Activated T-helper 2 cell treated with anti-CD3 and anti-CD28 coated beads, Interferon-gamma antibody, Interleukin-2, Interleukin-4, amounts not matched to agents 10 μg/mL and 5 μg/mL and 100 μg/mL, durations not matched to agents 14 hours and 24 hours and 36 hours (primary cell): Measurements from ENCODE around the gene E2F8. TPM values are rescaled to one million over a fixed set of nuclear protein-coding genes. Genes with fewer than 3 reads are reported as not detected.
"Not testable (repeated sequence)": the region's sequence is repeated elsewhere in the genome, so short reads cannot be mapped to it uniquely, and the experiment has no call there.

Source experiments
- DNase-seq: peaks from one replicate; pipeline ENCODE4 v3.0.0; 2021; ENCODE audit warnings: low spot score
- H3K27ac Mint-ChIP-seq: one replicate; pipeline ENCODE4 v1.8.0; 2021; ENCODE audit warnings: mixed read lengths
- H3K27me3 Mint-ChIP-seq: one replicate; pipeline ENCODE4 v1.8.0; 2021; ENCODE audit warnings: low read depth, mixed read lengths
- H3K36me3 Mint-ChIP-seq: one replicate; pipeline ENCODE4 v1.8.0; 2021; ENCODE audit warnings: low read depth, mixed read lengths
- H3K4me1 Mint-ChIP-seq: one replicate; pipeline ENCODE4 v1.8.0; 2021; ENCODE audit warnings: low read depth, mixed read lengths
- H3K4me3 Mint-ChIP-seq: one replicate; pipeline ENCODE4 v1.8.0; 2021; ENCODE audit warnings: low read depth, mild to moderate bottlenecking, moderate library complexity, mixed read lengths
- H3K9me3 Mint-ChIP-seq: one replicate; pipeline ENCODE4 v1.8.0; 2021; ENCODE audit warnings: mixed read lengths
- intact Hi-C: fragments of 100-400 bp; cut with micrococcal nuclease; formaldehyde crosslinking; loops from one replicate; pipeline ENCODE4 v1.15.1; 2023
- total RNA-seq: library from RNA; stranded (reverse); gene quantifications from 2 replicates; pipeline ENCODE4 v1.2.3, GENCODE V29; 2022

E2F8 gene
- 24.0 TPM in 2 replicates for total RNA-seq

- peaks cover 39% of the 10 kb centered on the region for H3K36me3 Mint-ChIP-seq
- peaks cover 5% of the 10 kb centered on the region for H3K27me3 Mint-ChIP-seq
- peaks cover 38% of the 10 kb centered on the region for H3K4me1 Mint-ChIP-seq
- DNase-seq: peak; percentile 93
- H3K4me3 Mint-ChIP-seq: peak within 1 kb of the TSS; percentile 94
- peak within 1 kb of the TSS; percentile 73 for H3K27ac Mint-ChIP-seq
- intact Hi-C loops: loop anchor here (2.0 to 5.0 kb wide), 3 partner anchors 124 to 472 kb away; partner anchors contain the start of genes NAV2 and ZDHHC13
- H3K9me3 Mint-ChIP-seq: no peaks in the 10 kb centered on the region
Measured at GRCh38 chr11:19240420-19241259, at the start of gene E2F8. Gene E2F8, minus strand, starts transcription at chr11:19240945. Its CDS starts 824 bp downstream, at chr11:19240121.

DNA sequence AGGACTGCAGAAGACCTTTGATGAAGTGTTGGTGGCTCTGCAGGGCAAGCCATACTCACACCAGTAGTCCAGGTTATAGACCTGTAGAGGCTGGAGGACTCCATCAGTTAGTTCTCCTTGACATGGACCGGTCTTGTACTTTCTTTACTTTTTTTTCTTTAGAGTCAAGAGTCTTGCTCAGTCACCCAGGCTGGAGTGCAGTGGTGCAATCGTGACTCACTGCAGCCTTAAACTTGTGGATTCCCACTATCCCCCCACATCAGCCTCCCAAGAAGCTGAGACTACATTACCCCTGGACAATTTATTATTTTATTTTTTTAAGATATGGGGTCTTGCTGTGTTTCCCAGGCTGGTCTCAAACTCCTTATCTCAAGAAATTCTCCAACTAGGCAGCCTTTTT is 49.6 kb upstream of the E2F8 start:
- no peak overlapping the region for H3K4me3 Mint-ChIP-seq
- no peaks in the 10 kb centered on the region for H3K36me3 Mint-ChIP-seq
- no peak for DNase-seq
- H3K27me3 Mint-ChIP-seq: peaks cover 13% of the 10 kb centered on the region
- H3K4me1 Mint-ChIP-seq: no peaks in the 10 kb centered on the region
- intact Hi-C loops: no loop called here
- no peak overlapping the region for H3K27ac Mint-ChIP-seq
- H3K9me3 Mint-ChIP-seq: no peaks in the 10 kb centered on the region

- Mint-ChIP-seq H3K27me3 (peaks cover 4% of the 10 kb centered on the region), H3K36me3 (no peaks in the 10 kb centered on the region), H3K4me3 (no peak overlapping the region), H3K4me1 (peaks cover 2% of the 10 kb centered on the region), H3K9me3 (no peaks in the 10 kb centered on the region), H3K27ac (no peak overlapping the region)
- DNase-seq: no peak
- intact Hi-C loops: no loop called here
Measured at GRCh38 chr11:19288256-19288655, 47.5 kb upstream of the E2F8 start.

GRCh38 chr11:19286411-19286810 is 45.7 kb upstream of the E2F8 start:
- intact Hi-C loops: no loop called here
- Mint-ChIP-seq H3K27ac (no peak overlapping the region), H3K9me3 (no peaks in the 10 kb centered on the region), H3K4me3 (no peak overlapping the region), H3K4me1 (peaks cover 2% of the 10 kb centered on the region), H3K27me3 (peaks cover 4% of the 10 kb centered on the region), H3K36me3 (no peaks in the 10 kb centered on the region)
- DNase-seq: no peak

DNA sequence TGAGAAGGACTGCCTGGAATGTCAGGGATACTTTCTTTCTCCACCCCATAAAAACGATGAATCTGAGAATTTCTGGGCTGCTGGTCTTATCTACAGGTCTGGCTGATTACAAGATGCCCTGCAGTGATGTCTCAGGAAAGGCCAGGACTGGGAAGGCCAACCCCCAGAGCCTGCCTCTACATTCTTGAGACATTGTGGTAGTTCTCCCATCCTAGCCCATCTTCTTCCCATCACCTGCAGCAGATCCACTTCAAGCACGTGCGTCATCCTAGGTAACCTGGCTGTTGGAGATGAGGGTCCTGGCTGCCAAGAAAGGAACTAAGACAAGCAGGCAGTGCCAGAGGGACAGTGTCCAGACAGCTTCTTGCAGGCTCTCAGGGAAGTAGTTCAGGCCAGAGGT is 44.1 kb upstream of the E2F8 start:
- Mint-ChIP-seq H3K4me3 (no peak overlapping the region), H3K36me3 (no peaks in the 10 kb centered on the region), H3K4me1 (peaks cover 2% of the 10 kb centered on the region), H3K27ac (no peak overlapping the region), H3K9me3 (no peaks in the 10 kb centered on the region), H3K27me3 (peaks cover 9% of the 10 kb centered on the region)
- intact Hi-C loops: no loop called here
- DNase-seq: no peak

DNA sequence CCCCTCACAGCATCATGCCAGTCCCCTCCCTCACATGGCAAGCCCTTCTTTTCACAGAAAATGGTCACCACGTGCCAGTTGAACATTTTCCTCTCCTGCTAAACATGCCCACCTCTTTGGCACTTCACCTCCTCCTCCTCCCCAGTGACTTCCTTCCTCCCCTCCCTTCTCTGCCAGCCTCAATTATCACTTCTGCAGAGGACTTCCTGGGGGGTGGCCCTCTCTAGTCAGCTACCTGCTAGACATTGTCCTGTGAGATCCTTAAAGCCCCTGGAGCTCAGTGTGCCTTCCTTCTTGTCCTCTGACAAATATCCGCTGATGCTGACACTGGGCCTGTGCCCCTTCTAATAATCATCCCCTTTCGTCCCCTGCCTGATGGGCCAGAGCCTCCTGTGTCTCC is 43.2 kb upstream of the E2F8 start:
- H3K27me3 Mint-ChIP-seq: peaks cover 5% of the 10 kb centered on the region
- H3K4me3 Mint-ChIP-seq: no peak overlapping the region
- H3K27ac Mint-ChIP-seq: no peak overlapping the region
- H3K9me3 Mint-ChIP-seq: no peaks in the 10 kb centered on the region
- H3K4me1 Mint-ChIP-seq: peaks cover 2% of the 10 kb centered on the region
- no peak for DNase-seq
- no peaks in the 10 kb centered on the region for H3K36me3 Mint-ChIP-seq
- intact Hi-C loops: no loop called here

DNA sequence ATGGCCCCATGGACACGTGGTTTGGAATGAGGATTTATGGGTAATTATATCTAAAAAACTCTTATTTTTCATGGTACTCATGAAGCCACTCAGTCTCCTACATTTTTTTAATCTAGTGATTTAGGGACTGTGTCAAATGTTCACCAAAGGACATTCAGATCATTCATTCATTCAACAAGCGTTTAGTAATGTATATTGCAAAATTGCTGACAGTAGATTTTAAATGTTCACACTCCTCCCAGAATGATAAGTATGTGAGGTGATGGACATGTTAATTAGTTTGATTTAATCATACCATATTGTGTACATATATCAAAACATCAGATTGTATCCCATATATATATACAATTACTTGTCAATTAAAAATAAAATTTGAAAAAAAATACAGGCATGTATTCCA is 40.8 kb upstream of the E2F8 start:
- no peak for DNase-seq
- intact Hi-C loops: no loop called here
- no peaks in the 10 kb centered on the region for H3K36me3 Mint-ChIP-seq
- H3K4me3 Mint-ChIP-seq: no peak overlapping the region
- no peak overlapping the region for H3K27ac Mint-ChIP-seq
- H3K9me3 Mint-ChIP-seq: no peaks in the 10 kb centered on the region
- peaks cover 5% of the 10 kb centered on the region for H3K27me3 Mint-ChIP-seq
- H3K4me1 Mint-ChIP-seq: peaks cover 2% of the 10 kb centered on the region

- Mint-ChIP-seq H3K9me3 (no peaks in the 10 kb centered on the region), H3K4me3 (no peak overlapping the region), H3K27me3 (peaks cover 5% of the 10 kb centered on the region), H3K36me3 (no peaks in the 10 kb centered on the region), H3K27ac (no peak overlapping the region), H3K4me1 (peaks cover 2% of the 10 kb centered on the region)
- no peak for DNase-seq
- intact Hi-C loops: no loop called here
Measured at GRCh38 chr11:19281041-19281440, 40.3 kb upstream of the E2F8 start.

- no peak overlapping the region for H3K4me3 Mint-ChIP-seq
- no peaks in the 10 kb centered on the region for H3K36me3 Mint-ChIP-seq
- no peak overlapping the region for H3K27ac Mint-ChIP-seq
- H3K4me1 Mint-ChIP-seq: peaks cover 2% of the 10 kb centered on the region
- no peak for DNase-seq
- H3K9me3 Mint-ChIP-seq: no peaks in the 10 kb centered on the region
- intact Hi-C loops: no loop called here
- H3K27me3 Mint-ChIP-seq: peaks cover 5% of the 10 kb centered on the region
Measured at GRCh38 chr11:19279451-19279850, 38.7 kb upstream of the E2F8 start.

GRCh38 chr11:19276859-19277808 is 36.4 kb upstream of the E2F8 start:
- no peak for DNase-seq
- no peaks in the 10 kb centered on the region for H3K36me3 Mint-ChIP-seq
- no peaks in the 10 kb centered on the region for H3K9me3 Mint-ChIP-seq
- no peaks in the 10 kb centered on the region for H3K4me1 Mint-ChIP-seq
- peaks cover 10% of the 10 kb centered on the region for H3K27me3 Mint-ChIP-seq
- no peak overlapping the region for H3K4me3 Mint-ChIP-seq
- H3K27ac Mint-ChIP-seq: no peak overlapping the region
- intact Hi-C loops: no loop called here

DNA sequence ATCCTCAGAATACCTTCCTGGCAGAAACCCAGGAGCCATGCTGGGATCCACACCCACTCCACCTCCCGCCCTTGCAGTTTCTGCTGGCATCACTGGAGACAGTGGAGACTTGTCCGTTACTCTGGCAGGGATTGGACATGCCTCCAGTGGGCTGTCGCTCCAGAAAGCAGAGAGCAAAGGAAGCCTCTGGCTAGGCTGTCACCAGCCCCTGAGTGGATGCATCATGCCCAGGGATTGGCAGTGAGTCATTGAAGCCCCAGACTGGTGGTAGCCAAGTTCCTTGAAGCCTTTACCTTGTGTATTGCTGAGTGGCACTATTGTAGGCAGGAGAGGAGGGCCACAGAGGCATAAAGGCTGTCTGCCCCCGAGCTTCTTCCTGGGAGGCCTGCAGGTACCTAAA is 34.8 kb upstream of the E2F8 start:
- H3K9me3 Mint-ChIP-seq: no peaks in the 10 kb centered on the region
- DNase-seq: no peak
- H3K4me3 Mint-ChIP-seq: no peak overlapping the region

DNA sequence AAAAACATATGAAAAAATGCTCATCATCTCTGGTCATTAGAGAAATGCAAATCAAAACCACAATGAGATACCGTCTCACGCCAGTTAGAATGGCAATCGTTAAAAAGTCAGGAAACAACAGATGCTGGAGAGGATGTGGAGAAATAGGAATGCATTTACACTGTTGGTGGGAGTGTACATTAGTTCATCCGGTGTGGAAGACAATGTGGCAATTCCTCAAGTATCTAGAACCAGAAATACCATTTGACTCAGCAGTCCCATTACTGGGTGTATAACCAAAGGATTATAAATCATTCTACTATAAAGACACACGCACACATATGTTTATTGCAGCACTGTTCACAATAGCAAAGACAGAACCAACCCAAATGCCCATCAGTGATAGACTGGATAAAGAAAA is 32.5 kb upstream of the E2F8 start:
- H3K27ac Mint-ChIP-seq, H3K4me3 Mint-ChIP-seq, H3K9me3 Mint-ChIP-seq, H3K36me3 Mint-ChIP-seq, DNase-seq, intact Hi-C loops, H3K4me1 Mint-ChIP-seq: not testable (repeated sequence)
- H3K27me3 Mint-ChIP-seq: peaks cover 31% of the 10 kb centered on the region

More for the DNA sequence above, 34.8 kb upstream of the E2F8 start:
- H3K27ac Mint-ChIP-seq: no peak overlapping the region
- no peaks in the 10 kb centered on the region for H3K36me3 Mint-ChIP-seq
- intact Hi-C loops: no loop called here
- H3K27me3 Mint-ChIP-seq: peaks cover 21% of the 10 kb centered on the region
- no peaks in the 10 kb centered on the region for H3K4me1 Mint-ChIP-seq

DNA sequence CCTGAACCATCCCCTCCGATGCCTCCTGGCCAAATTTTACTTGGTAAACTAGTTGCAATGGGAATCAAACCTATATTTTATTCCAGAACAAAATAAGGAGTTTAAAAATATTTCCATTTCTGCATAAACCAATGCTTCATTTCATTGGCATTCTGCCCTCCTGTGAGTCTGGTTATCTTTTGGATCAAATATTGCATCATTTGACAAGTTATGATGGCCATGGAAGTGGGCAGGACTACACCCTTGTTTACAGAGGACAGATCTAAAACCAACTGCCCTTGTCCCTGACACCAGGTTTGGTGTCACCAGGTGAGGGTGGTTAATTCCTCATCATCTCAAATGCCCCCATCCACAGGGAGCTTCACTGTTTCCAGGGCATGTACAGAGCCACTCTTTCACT is 28.2 kb upstream of the E2F8 start:
- Mint-ChIP-seq H3K27ac (no peak overlapping the region), H3K36me3 (no peaks in the 10 kb centered on the region), H3K4me3 (no peak overlapping the region), H3K9me3 (no peaks in the 10 kb centered on the region), H3K27me3 (peaks cover 35% of the 10 kb centered on the region), H3K4me1 (no peaks in the 10 kb centered on the region)
- no peak for DNase-seq
- intact Hi-C loops: no loop called here
